Upper lobe of left lung (tissue), 6 donors: ENCODE measurements around the gene PFKP. TPM values are rescaled to one million over a fixed set of nuclear protein-coding genes. Genes with fewer than 3 reads are reported as not detected.

Experiments used
- ATAC-seq, 2 donors: fragments of 200-7000 bp; cut with Tn5 transposase; one replicate each; pipeline ENCODE4 v1.9.1; 2022; ENCODE audit warnings: mild to moderate bottlenecking in 2 of 2, moderate library complexity in 2 of 2; ENCODE audit not compliant: low FRiP score in 2 of 2
- DNase-seq, 2 donors: peaks; one replicate each; pipeline ENCODE4 v3.0.0-alpha.2; 2019 to 2020
- H3K27ac ChIP-seq, 4 donors: fragments of 200-600 bp; sonication (generic); one replicate each; pipeline ENCODE4 v1.5.1; 2016 to 2019
- H3K27me3 ChIP-seq, 4 donors: fragments of 200-600 bp; sonication (generic); one replicate each; pipeline ENCODE4 v1.5.1; 2017 to 2019
- H3K36me3 ChIP-seq, 4 donors: fragments of 200-600 bp; sonication (generic); one replicate each; pipeline ENCODE4 v1.5.1; 2016 to 2019
- H3K4me1 ChIP-seq, 4 donors: fragments of 200-600 bp; sonication (generic); one replicate each; pipeline ENCODE4 v1.5.1; 2018 to 2019
- H3K4me3 ChIP-seq, 4 donors: fragments of 200-600 bp; sonication (generic); one replicate each; pipeline ENCODE4 v1.5.1; 2017 to 2019; ENCODE audit warnings: mild to moderate bottlenecking in 2 of 4, moderate library complexity in 1 of 4
- H3K9me3 ChIP-seq, 4 donors: fragments of 200-600 bp; sonication (generic); one replicate each; pipeline ENCODE4 v1.5.1; 2018 to 2019
- CTCF ChIP-seq, 6 experiments: fragments of 450-650 bp in 4 of 6; fragments of 200-600 bp in 2 of 6; sonication (generic) in 2 of 6; IDR thresholded peaks; one replicate each; pipeline ENCODE4 v1.5.1; 2016 to 2019; ENCODE audit warnings: antibody characterized with exemption in 6 of 6
- EP300 ChIP-seq, 4 donors: sonication (generic); formaldehyde crosslinking; IDR thresholded peaks; one replicate each; pipeline ENCODE4 v1.5.1; 2017; ENCODE audit warnings: antibody characterized with exemption in 4 of 4, control low read depth in 2 of 4
- POLR2A ChIP-seq, 4 donors: fragments of 450-650 bp; IDR thresholded peaks; one replicate each; pipeline ENCODE4 v1.5.1; 2016 to 2017; ENCODE audit warnings: antibody characterized with exemption in 4 of 4, mild to moderate bottlenecking in 2 of 4
- POLR2AphosphoS5 ChIP-seq, 2 donors: sonication (generic); formaldehyde crosslinking; IDR thresholded peaks; one replicate each; pipeline ENCODE4 v1.5.1; 2017; ENCODE audit warnings: antibody characterized with exemption in 2 of 2
- WGBS, 2 donors: methylation state at CpG; one replicate each; pipeline ENCODE4 v1.1.5; 2017 to 2018; 5-methylcytosine and 5-hydroxymethylcytosine counted together
- total RNA-seq, 6 donors: library from RNA; depleted of rRNA in 4 of 6; stranded (reverse); fragments of >200 nt in 4 of 6; gene quantifications; one replicate each; pipeline versions ENCODE4 v1.1.0 to v1.2.1, GENCODE V29; 2016 to 2021
- donor health status: DM: no; HTN: no; CAD: no; lungs with moderate emphysema.
- donor health status: DM: no; HTN: yes; CAD: no; lungs with severe emphysema.

The PFKP gene
- total RNA-seq, 6 donors from 2014 or later: 18.9 to 42.1 (median 30.8) TPM

- Histone ChIP-seq H3K36me3 (peaks cover 58 to 100% (median 89%) of the 10 kb centered on the region in 4 donors), H3K4me3 (no peak overlapping the region), H3K27ac (no peak overlapping the region), H3K27me3 (no peaks in the 10 kb centered on the region), H3K9me3 (no peaks in the 10 kb centered on the region), H3K4me1 (no peaks in the 10 kb centered on the region)
- 98% methylated on average over 18 of the region's 18 CpGs for WGBS, 2 donors
- no peak for DNase-seq
- TF ChIP-seq EP300 (IDR thresholded peaks at IDR 0.05) (no peak), CTCF (IDR thresholded peaks at IDR 0.05) (no peak), POLR2AphosphoS5 (IDR thresholded peaks at IDR 0.05) (no peak), POLR2A (IDR thresholded peaks at IDR 0.05) (no peak)
- no peak for ATAC-seq
These were observed 78.0 kb downstream of the PFKP start for GRCh38 chr10:3145366-3145765.

GRCh38 chr10:3146289-3146688, 78.9 kb downstream of the PFKP start:
- TF ChIP-seq EP300 (IDR thresholded peaks at IDR 0.05) (no peak), POLR2A (IDR thresholded peaks at IDR 0.05) (no peak), POLR2AphosphoS5 (IDR thresholded peaks at IDR 0.05) (no peak), CTCF (IDR thresholded peaks at IDR 0.05) (no peak)
- H3K27ac ChIP-seq: no peak overlapping the region
- 96 to 97% methylated on average over 8 of the region's 8 CpGs for WGBS, 2 donors
- ATAC-seq: no peak
- no peak for DNase-seq
- peaks cover 58 to 100% (median 93%) of the 10 kb centered on the region in 4 donors for H3K36me3 ChIP-seq
- no peaks in the 10 kb centered on the region for H3K27me3 ChIP-seq
- H3K9me3 ChIP-seq: no peaks in the 10 kb centered on the region
- no peaks in the 10 kb centered on the region for H3K4me1 ChIP-seq
- no peak overlapping the region for H3K4me3 ChIP-seq

- Histone ChIP-seq H3K27ac (no peak overlapping the region), H3K4me3 (no peak overlapping the region), H3K36me3 (peaks cover 57 to 100% (median 92%) of the 10 kb centered on the region in 4 donors), H3K9me3 (no peaks in the 10 kb centered on the region), H3K4me1 (no peaks in the 10 kb centered on the region), H3K27me3 (no peaks in the 10 kb centered on the region)
- 90 to 94% methylated on average over 16 to 17 of the region's 17 CpGs for WGBS, 2 donors
- no peak for ATAC-seq
- DNase-seq: peak in 1 of 2 donors; percentile 69
- TF ChIP-seq POLR2AphosphoS5 (IDR thresholded peaks at IDR 0.05): no peak
These were observed 79.9 kb downstream of the PFKP start for GRCh38 chr10:3147117-3147820.

GRCh38 chr10:3148041-3148440, 80.7 kb downstream of the PFKP start:
- ATAC-seq (no peak), DNase-seq (no peak)
- peaks cover 56 to 100% (median 91%) of the 10 kb centered on the region in 4 donors for H3K36me3 ChIP-seq
- H3K4me1 ChIP-seq: no peaks in the 10 kb centered on the region
- H3K27me3 ChIP-seq: no peaks in the 10 kb centered on the region
- no peak overlapping the region for H3K27ac ChIP-seq
- H3K9me3 ChIP-seq: no peaks in the 10 kb centered on the region
- whole genome bisulfite sequencing, 2 donors: 88 to 94% methylated on average over 17 of the region's 17 CpGs
- TF ChIP-seq CTCF (IDR thresholded peaks at IDR 0.05) (no peak), POLR2AphosphoS5 (IDR thresholded peaks at IDR 0.05) (no peak), POLR2A (IDR thresholded peaks at IDR 0.05) (no peak), EP300 (IDR thresholded peaks at IDR 0.05) (no peak)
- no peak overlapping the region for H3K4me3 ChIP-seq

- 84 to 89% methylated on average over 5 to 9 of the region's 9 CpGs for WGBS, 2 donors
- H3K9me3 ChIP-seq: no peaks in the 10 kb centered on the region
- no peak for TF ChIP-seq CTCF (IDR thresholded peaks at IDR 0.05)
- no peak for TF ChIP-seq EP300 (IDR thresholded peaks at IDR 0.05)
- TF ChIP-seq POLR2A (IDR thresholded peaks at IDR 0.05): no peak
- no peak for TF ChIP-seq POLR2AphosphoS5 (IDR thresholded peaks at IDR 0.05)
- no peaks in the 10 kb centered on the region for H3K4me1 ChIP-seq
- no peak for ATAC-seq
- H3K27ac ChIP-seq: no peak overlapping the region
- peaks cover 53 to 100% (median 87%) of the 10 kb centered on the region in 4 donors for H3K36me3 ChIP-seq
- no peak overlapping the region for H3K4me3 ChIP-seq
- no peak for DNase-seq
- H3K27me3 ChIP-seq: no peaks in the 10 kb centered on the region
These were observed 81.6 kb downstream of the PFKP start for GRCh38 chr10:3148994-3149393.
